HUES48 (cell line): Measurements from ENCODE around the gene CAMK2A.

Experiments
- H3K27ac ChIP-seq: one replicate; pipeline ENCODE4 v1.7.0; 2013; ENCODE audit warnings: low read depth, low read length, inconsistent platforms
- H3K27me3 ChIP-seq: 2 replicates; pipeline ENCODE4 v1.6.1; 2013; ENCODE audit warnings: mild to moderate bottlenecking, low read length; ENCODE audit not compliant: control insufficient read depth, insufficient read depth
- H3K36me3 ChIP-seq: 2 replicates; pipeline ENCODE4 v1.6.1; 2013; ENCODE audit warnings: low read length; ENCODE audit not compliant: control insufficient read depth, insufficient read depth
- H3K4me1 ChIP-seq: 2 replicates; pipeline ENCODE4 v1.6.1; 2013; ENCODE audit warnings: mild to moderate bottlenecking, low read length; ENCODE audit not compliant: control insufficient read depth, insufficient read depth
- H3K4me3 ChIP-seq: 2 replicates; pipeline ENCODE4 v1.5.1; 2013; ENCODE audit warnings: mild to moderate bottlenecking, low read depth, low read length
- H3K9ac ChIP-seq: 2 replicates; pipeline ENCODE4 v1.6.1; 2013; ENCODE audit warnings: mild to moderate bottlenecking, low read depth, low read length, moderate library complexity
- H3K9me3 ChIP-seq: 2 replicates; pipeline ENCODE4 v1.6.1; 2013; ENCODE audit warnings: low read length; ENCODE audit not compliant: control insufficient read depth, insufficient read depth

CAMK2A gene

GRCh38 chr5:150305095-150305494 lies 15.5 kb upstream of the CAMK2A start:
- H3K4me3 ChIP-seq = no peak overlapping the region
- no peaks in the 10 kb centered on the region for H3K9me3 ChIP-seq
- H3K27me3 ChIP-seq = peaks cover 11% of the 10 kb centered on the region
- no peak overlapping the region for H3K9ac ChIP-seq
- no peak overlapping the region for H3K27ac ChIP-seq
- peaks cover 44% of the 10 kb centered on the region for H3K4me1 ChIP-seq
- no peaks in the 10 kb centered on the region for H3K36me3 ChIP-seq

DNA sequence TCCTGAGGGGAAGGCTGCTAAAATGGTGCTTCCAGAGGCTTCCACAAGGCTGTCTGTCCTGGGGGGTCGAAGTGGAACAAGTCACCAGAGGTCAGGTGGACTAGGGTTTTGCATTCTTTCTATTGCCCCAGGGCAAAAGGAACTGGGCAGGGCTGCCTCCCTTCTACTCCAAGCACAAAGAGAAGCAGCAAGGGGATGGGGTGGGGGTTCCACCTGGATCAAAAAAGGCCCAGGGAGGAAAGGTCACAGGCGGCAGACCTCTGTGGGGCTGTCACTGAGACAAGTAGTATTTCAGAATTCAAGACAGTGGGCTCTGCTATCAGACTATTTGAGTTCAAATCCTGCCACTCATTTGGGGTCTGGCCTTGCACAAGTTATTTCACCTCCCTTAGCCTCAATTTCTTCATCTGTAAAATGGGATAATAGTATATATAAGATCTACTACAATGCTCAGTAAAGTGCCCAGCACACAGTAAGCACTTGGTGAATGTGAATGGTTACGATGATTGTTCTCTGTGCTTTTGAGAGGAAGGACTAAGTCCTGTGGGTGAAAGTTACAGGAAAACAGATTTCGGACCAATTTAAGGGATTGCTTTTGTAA lies 15.0 kb upstream of the CAMK2A start:
- H3K36me3 ChIP-seq = no peaks in the 10 kb centered on the region
- H3K9ac ChIP-seq = no peak overlapping the region
- no peaks in the 10 kb centered on the region for H3K9me3 ChIP-seq
- H3K4me1 ChIP-seq = peaks cover 44% of the 10 kb centered on the region
- H3K27me3 ChIP-seq = peaks cover 11% of the 10 kb centered on the region
- no peak overlapping the region for H3K4me3 ChIP-seq
- no peak overlapping the region for H3K27ac ChIP-seq

GRCh38 chr5:150303660-150304386 lies 14.2 kb upstream of the CAMK2A start:
- H3K27me3 ChIP-seq = peaks cover 11% of the 10 kb centered on the region
- H3K4me1 ChIP-seq = peaks cover 44% of the 10 kb centered on the region
- no peaks in the 10 kb centered on the region for H3K36me3 ChIP-seq
- no peak overlapping the region for H3K9ac ChIP-seq
- no peaks in the 10 kb centered on the region for H3K9me3 ChIP-seq
- H3K4me3 ChIP-seq = peak overlapping the region; percentile 64
- H3K27ac ChIP-seq = no peak overlapping the region

- H3K27ac ChIP-seq = peak overlapping the region; percentile 81
- H3K27me3 ChIP-seq = peaks cover 11% of the 10 kb centered on the region
- H3K9me3 ChIP-seq = no peaks in the 10 kb centered on the region
- peaks cover 44% of the 10 kb centered on the region for H3K4me1 ChIP-seq
- peak overlapping the region; percentile 64 for H3K4me3 ChIP-seq
- H3K9ac ChIP-seq = no peak overlapping the region
- no peaks in the 10 kb centered on the region for H3K36me3 ChIP-seq
Observed at GRCh38 chr5:150303070-150303615, 13.6 kb upstream of the CAMK2A start.

DNA sequence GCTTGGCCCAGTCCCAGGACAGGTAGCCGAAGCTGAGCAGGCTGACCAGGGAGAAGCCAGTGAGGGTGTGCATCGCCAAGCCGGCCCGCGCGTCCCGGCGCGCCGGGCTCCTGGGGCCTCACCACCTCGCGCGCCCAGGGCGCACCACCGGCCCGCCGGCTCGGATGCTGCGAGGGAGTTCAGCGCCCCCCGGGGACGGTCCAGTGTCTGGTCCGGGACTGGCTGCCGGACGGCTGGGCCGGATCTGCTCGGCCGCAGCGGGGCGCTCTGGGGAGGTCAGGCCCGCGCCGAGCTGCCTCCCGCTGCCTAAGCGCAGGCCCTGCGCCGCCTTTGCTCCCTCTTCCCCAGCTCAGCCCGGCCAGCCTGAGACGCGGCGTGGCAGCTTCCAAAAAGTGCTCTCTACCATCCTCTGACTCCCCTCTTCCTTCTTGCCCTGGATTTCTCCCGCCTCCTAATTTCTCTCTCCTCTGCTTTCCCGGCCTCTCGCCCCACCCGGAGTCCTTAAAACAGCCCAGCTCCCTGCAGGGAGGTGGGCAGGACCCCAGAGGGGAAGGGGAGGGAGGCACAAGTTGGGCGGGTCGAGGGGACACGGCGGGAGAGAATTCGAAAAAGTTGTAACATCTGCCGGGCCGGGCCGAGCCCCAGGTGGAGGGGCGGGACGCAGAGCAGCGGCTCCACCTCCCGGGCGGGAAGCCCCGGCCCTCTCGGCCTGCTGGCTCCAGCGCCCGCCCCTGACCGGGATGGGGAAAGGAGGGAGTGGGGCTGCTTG lies 12.9 kb upstream of the CAMK2A start, which contains the start of gene ARSI:
TSS of gene ARSI (minus strand) at position 605 of the 769 bp plus-strand sequence. CDS start at position 73, 532 bp downstream.
- H3K36me3 ChIP-seq = no peaks in the 10 kb centered on the region
- H3K27ac ChIP-seq = peak within 1 kb of the TSS; percentile 81
- peak within 1 kb of the TSS; percentile 64 for H3K4me3 ChIP-seq
- H3K9ac ChIP-seq = no peak within 1 kb of the TSS
- peaks cover 44% of the 10 kb centered on the region for H3K4me1 ChIP-seq
- H3K27me3 ChIP-seq = peaks cover 11% of the 10 kb centered on the region
- H3K9me3 ChIP-seq = no peaks in the 10 kb centered on the region

DNA sequence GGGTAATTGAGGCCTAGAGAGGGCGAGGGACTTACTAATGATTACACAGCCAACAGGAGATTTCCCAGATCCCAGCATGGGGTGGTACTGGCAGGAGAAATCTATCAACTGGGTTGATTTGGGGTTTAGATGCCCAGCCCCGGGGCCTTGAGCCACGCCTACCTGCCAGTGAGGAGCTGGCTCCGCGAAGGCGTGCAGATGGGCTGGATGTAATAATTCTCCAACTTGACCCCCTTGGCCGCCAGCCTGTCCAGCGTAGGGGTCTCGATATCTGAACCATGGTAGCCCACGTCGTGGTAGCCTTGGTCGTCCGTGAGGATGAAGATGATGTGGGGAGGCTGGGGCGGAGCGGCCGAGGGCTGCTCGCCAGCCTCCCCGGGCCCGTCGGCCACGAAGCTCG lies 12.3 kb upstream of the CAMK2A start:
- Histone ChIP-seq H3K27ac (peak overlapping the region; percentile 81), H3K27me3 (peaks cover 11% of the 10 kb centered on the region), H3K9me3 (no peaks in the 10 kb centered on the region), H3K9ac (no peak overlapping the region), H3K36me3 (no peaks in the 10 kb centered on the region), H3K4me1 (peaks cover 44% of the 10 kb centered on the region), H3K4me3 (peak overlapping the region; percentile 64)

DNA sequence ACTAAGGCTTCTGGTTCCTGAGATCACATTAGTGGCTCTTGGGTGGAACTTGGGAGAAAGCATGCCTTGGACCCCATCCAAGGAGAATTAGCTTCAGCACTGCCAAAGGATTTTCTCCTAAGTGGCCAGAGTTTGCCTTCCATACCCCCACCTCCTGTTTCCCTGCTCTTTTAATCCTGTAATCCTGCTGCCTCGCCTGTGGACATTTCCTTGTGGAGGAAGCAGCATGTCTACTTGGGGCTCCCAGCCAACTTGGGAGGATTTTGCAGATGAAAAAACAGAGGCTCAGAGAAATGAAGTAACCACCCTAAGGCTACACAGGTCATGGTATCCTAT lies 11.6 kb upstream of the CAMK2A start:
- Histone ChIP-seq H3K9ac (no peak overlapping the region), H3K9me3 (no peaks in the 10 kb centered on the region), H3K27me3 (peaks cover 11% of the 10 kb centered on the region), H3K4me3 (no peak overlapping the region), H3K36me3 (no peaks in the 10 kb centered on the region), H3K27ac (no peak overlapping the region), H3K4me1 (peaks cover 41% of the 10 kb centered on the region)

DNA sequence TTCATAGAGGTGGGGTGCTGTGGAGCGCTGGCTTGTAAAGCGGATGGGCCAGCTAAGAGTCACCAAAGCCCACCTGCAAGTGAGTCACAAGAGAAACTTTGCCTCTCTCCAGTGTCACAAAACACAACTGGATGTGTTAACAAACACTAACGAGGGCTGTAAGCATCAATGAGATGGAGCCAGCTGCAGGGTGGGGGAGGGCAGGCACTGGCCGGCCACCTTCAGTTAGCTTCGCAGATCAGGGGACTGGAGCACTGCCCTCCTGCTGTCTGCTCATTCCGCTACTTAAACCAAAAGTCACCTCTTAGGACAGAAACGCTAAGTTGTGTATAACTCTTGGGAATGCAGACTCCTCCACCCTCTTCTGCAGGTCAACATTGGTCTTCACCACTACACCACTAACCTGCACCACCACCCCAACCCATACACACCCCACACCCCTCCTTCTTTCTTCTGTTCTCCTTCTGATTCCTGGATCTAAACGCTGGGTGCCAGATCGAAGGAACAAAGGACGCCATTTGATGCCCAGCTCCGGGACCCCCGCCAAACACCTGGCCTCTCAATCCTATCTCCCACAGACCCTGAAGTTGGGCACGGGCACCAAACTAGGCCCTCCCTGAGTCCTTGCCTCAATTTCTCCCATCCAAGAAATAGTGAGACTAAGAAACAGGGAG lies 11.1 kb upstream of the CAMK2A start:
- Histone ChIP-seq H3K36me3 (no peaks in the 10 kb centered on the region), H3K9ac (no peak overlapping the region), H3K9me3 (no peaks in the 10 kb centered on the region), H3K4me3 (no peak overlapping the region), H3K27me3 (peaks cover 11% of the 10 kb centered on the region), H3K27ac (peak overlapping the region; percentile 31), H3K4me1 (peaks cover 36% of the 10 kb centered on the region)

GRCh38 chr5:150299571-150300327 lies 10.2 kb upstream of the CAMK2A start:
- Histone ChIP-seq H3K4me1 (peaks cover 29% of the 10 kb centered on the region), H3K9ac (no peak overlapping the region), H3K27ac (peak overlapping the region; percentile 31), H3K36me3 (no peaks in the 10 kb centered on the region), H3K4me3 (no peak overlapping the region), H3K9me3 (no peaks in the 10 kb centered on the region), H3K27me3 (peaks cover 11% of the 10 kb centered on the region)
